K562 (cell line): Measurements from ENCODE around the gene U2SURP. TPM values are rescaled to one million over a fixed set of nuclear protein-coding genes. Genes with fewer than 3 reads are reported as not detected.

Experiments used
- ATAC-seq: fragments of 200-7000 bp; cut with Tn5 transposase; 3 replicates; pipeline ENCODE4 v1.9.1; 2020; ENCODE audit warnings: moderate library complexity
- BruUV-seq: library from RNA; stranded (reverse); fragments of 400-500 nt; replicated peaks from 2 replicates; lab custom pipeline; 2021; lab: Mats Ljungman, UMichigan
- CTCF ChIA-PET: fragments of 300-600 bp; formaldehyde crosslinking; extraction: SDS; loops from one replicate; lab custom pipeline; 2021; ENCODE audit warnings: low intra/inter-chr PET ratio; lab: Yijun Ruan, JAX
- POLR2A ChIA-PET: fragments of 300-600, 350-650 bp; sonication (Branson Sonifier 250); formaldehyde crosslinking; extraction: SDS; loops from one replicate; lab custom pipeline; 2021; ENCODE audit warnings: antibody characterized with exemption, inconsistent platforms; lab: Yijun Ruan, JAX
- DNase-seq, 4 experiments: peaks; one replicate each; pipeline versions ENCODE4 v3.0.0 to v3.0.0-alpha.2; 2011 to 2018; ENCODE audit warnings: low spot score in 3 of 4, mixed read lengths in 3 of 4; ENCODE audit errors: extremely low read depth in 1 of 4
- FAIRE-seq: peaks from 2 replicates; lab custom pipeline; 2011; peaks lifted over from hg19 to GRCh38; lab: Jason Lieb, UNC
- H2AFZ ChIP-seq: 2 replicates; pipeline ENCODE4 v1.6.0; 2011; ENCODE audit warnings: low read depth, low read length, control low read depth, inconsistent platforms
- H3K27ac ChIP-seq: fragments of 200-600 bp; 3 replicates; pipeline ENCODE4 v1.8.0; 2011; ENCODE audit warnings: low read depth, mild to moderate bottlenecking, control low read depth, inconsistent platforms, low read length, moderate library complexity, mixed read lengths; ENCODE audit errors: extremely low read depth
- H3K27me3 ChIP-seq, 2 experiments: fragments of 300-600 bp in 1 of 2; 2 replicates in 1 of 2; 3 replicates in 1 of 2; pipeline versions ENCODE4 v1.6.0 to v1.8.0; 2011; ENCODE audit warnings: inconsistent platforms in 2 of 2, low read length in 2 of 2, mild to moderate bottlenecking in 1 of 2, mixed read lengths in 1 of 2, moderate library complexity in 1 of 2; ENCODE audit not compliant: control insufficient read depth in 2 of 2, insufficient read depth in 2 of 2
- H3K36me3 ChIP-seq: fragments of 300-600 bp; 3 replicates; pipeline ENCODE4 v1.8.0; 2011; ENCODE audit warnings: mild to moderate bottlenecking, low read length, inconsistent platforms; ENCODE audit not compliant: control insufficient read depth, insufficient read depth
- H3K4me1 ChIP-seq, 2 experiments: fragments of 200-600 bp in 1 of 2; replicated peaks in 1 of 2; 2 replicates in 1 of 2; 3 replicates in 1 of 2; pipeline versions ENCODE4 v1.5.1 to v1.8.0; 2011; ENCODE audit warnings: inconsistent platforms in 2 of 2, low read length in 2 of 2, mild to moderate bottlenecking in 1 of 2, mixed read lengths in 1 of 2, moderate library complexity in 1 of 2; ENCODE audit not compliant: control insufficient read depth in 2 of 2, insufficient read depth in 2 of 2
- H3K4me2 ChIP-seq: 2 replicates; pipeline ENCODE4 v1.6.1; 2011; ENCODE audit warnings: low read length, control low read depth, inconsistent platforms, mixed read lengths; ENCODE audit not compliant: insufficient read depth
- H3K4me3 ChIP-seq: fragments of 200-600 bp; sonication (generic), shearing (Covaris generic); 2 replicates; pipeline ENCODE4 v1.5.1; 2016; ENCODE audit warnings: control low read depth, inconsistent platforms
- H3K79me2 ChIP-seq: fragments of 200-600 bp; 3 replicates; pipeline ENCODE4 v1.8.0; 2011; ENCODE audit warnings: low read length, inconsistent platforms; ENCODE audit not compliant: control insufficient read depth, insufficient read depth
- H3K9ac ChIP-seq, 2 experiments: 2 replicates each; pipeline versions ENCODE4 v1.6.0 to v1.6.1; 2011; ENCODE audit warnings: low read depth in 2 of 2, low read length in 2 of 2, control low read depth in 1 of 2, inconsistent platforms in 1 of 2, mild to moderate bottlenecking in 1 of 2, mixed read lengths in 1 of 2; ENCODE audit not compliant: insufficient read depth in 1 of 2
- H3K9me1 ChIP-seq: one replicate; pipeline ENCODE4 v1.6.0; 2011; ENCODE audit warnings: inconsistent platforms, mild to moderate bottlenecking, low read length, moderate library complexity; ENCODE audit not compliant: control insufficient read depth, insufficient read depth
- H3K9me3 ChIP-seq: replicated peaks from 2 replicates; pipeline ENCODE4 v1.5.1; 2011; ENCODE audit warnings: low read depth, low read length, inconsistent platforms; ENCODE audit not compliant: control insufficient read depth, insufficient read depth
- H4K20me1 ChIP-seq: replicated peaks from 2 replicates; pipeline ENCODE4 v1.6.1; 2011; ENCODE audit warnings: low read length, inconsistent platforms, mixed read lengths; ENCODE audit not compliant: control insufficient read depth, insufficient read depth
- FOXP1 ChIP-seq: sonication (generic); formaldehyde crosslinking; IDR thresholded peaks from 2 replicates; pipeline ENCODE4 v1.8.0; 2022; ENCODE audit warnings: mild to moderate bottlenecking, missing genetic modification reagents
- NONO ChIP-seq, 2 experiments: fragments of 200-400 bp in 1 of 2; fragments of 450-650 bp in 1 of 2; formaldehyde crosslinking in 1 of 2; IDR thresholded peaks; 2 replicates each; pipeline ENCODE4 v1.6.1; 2017; ENCODE audit warnings: low read depth in 2 of 2, mild to moderate bottlenecking in 2 of 2, moderate library complexity in 2 of 2, low read length in 1 of 2
- PCBP1 ChIP-seq: fragments of 200-400 bp; formaldehyde crosslinking; IDR thresholded peaks from 2 replicates; pipeline ENCODE4 v1.6.1; 2018; ENCODE audit warnings: mild to moderate bottlenecking, low read depth, low read length; ENCODE audit not compliant: poor library complexity, severe bottlenecking
- PHF20 ChIP-seq: fragments of 450-650 bp; IDR thresholded peaks from 2 replicates; pipeline ENCODE4 v1.6.1; 2018; ENCODE audit not compliant: partially characterized antibody
- POLR3A ChIP-seq: IDR thresholded peaks from 2 replicates; pipeline ENCODE4 v1.6.1; 2011; ENCODE audit warnings: borderline replicate concordance, mild to moderate bottlenecking, moderate library complexity; ENCODE audit not compliant: insufficient read length, insufficient read depth; ENCODE audit errors: extremely low read depth
- SOX6 ChIP-seq: fragments of 450-650 bp; IDR thresholded peaks from 2 replicates; pipeline ENCODE4 v1.6.1; 2014; ENCODE audit warnings: mild to moderate bottlenecking
- ZKSCAN3 ChIP-seq: fragments of 250-450 bp; sonication (Bioruptor Pico); IDR thresholded peaks from 2 replicates; pipeline ENCODE4 v1.4.0; 2020
- WGBS: fragments of 100-300 bp; shearing (Covaris generic); methylation state at CpG from one replicate; pipeline ENCODE4 v1.1.6; 2016; ENCODE audit warnings: low coverage, mixed read lengths; ENCODE audit not compliant: insufficient coverage; ENCODE audit errors: missing lambda C conversion rate; 5-methylcytosine and 5-hydroxymethylcytosine counted together
- in situ Hi-C: fragments of 300-500 bp; cut with MboI; formaldehyde crosslinking; loops from 4 replicates; pipeline ENCODE4 v1.15.0; 2018; ENCODE audit warnings: inconsistent platforms, mixed read lengths
- intact Hi-C: fragments of 100-400 bp; cut with micrococcal nuclease; formaldehyde crosslinking; loops from 2 replicates; pipeline ENCODE4 v1.14.2; 2022
- polyA plus RNA-seq, 8 experiments: library from polyadenylated mRNA; depleted of rRNA in 4 of 8; stranded (reverse) in 5 of 8; unstranded in 3 of 8; fragments of >200 nt; fragmentation: Nextera tagmentation in 2 of 8; fragmentation: Illumina TruSeq in 1 of 8; extraction: Ambion mirVana in 2 of 8; extraction: Trizol in 1 of 8; gene quantifications; 2 replicates each; pipeline versions ENCODE4 v1.2.1 to v1.2.3, GENCODE V29; 2011 to 2014; ENCODE audit warnings: inconsistent platforms in 1 of 8, missing spikeins in 1 of 8
- total RNA-seq, 7 experiments: library from RNA; depleted of rRNA in 6 of 7; stranded (reverse); fragments of >200 nt in 6 of 7; fragmentation: Illumina TruSeq in 2 of 7; extraction: Trizol in 2 of 7; gene quantifications; 2 replicates each; pipeline versions ENCODE4 v1.2.1 to v1.2.3, GENCODE V29; 2011 to 2021; ENCODE audit warnings: low replicate concordance in 1 of 7
- TF ChIP-seq, protein P1 (sequence below): sonication (generic); formaldehyde crosslinking; IDR thresholded peaks from 2 replicates; pipeline ENCODE4 v1.8.1; 2023; ENCODE audit warnings: mild to moderate bottlenecking, missing genetic modification reagents
- TF ChIP-seq, protein P2 (sequence below): sonication (generic); formaldehyde crosslinking; IDR thresholded peaks from 2 replicates; pipeline ENCODE4 v1.8.0; 2022; ENCODE audit warnings: mild to moderate bottlenecking, low read depth, missing genetic modification reagents
- TF ChIP-seq, protein P3 (sequence below): sonication (generic); formaldehyde crosslinking; IDR thresholded peaks from 2 replicates; pipeline ENCODE4 v1.8.0; 2022; ENCODE audit warnings: missing genetic modification reagents, mild to moderate bottlenecking, borderline replicate concordance

U2SURP gene
- total and polyA plus RNA-seq, 9 of the 15 experiments (the other 6 are each of a cell fraction or from before 2014, with no cell fraction given) = 128 to 322 (median 191) TPM

DNA sequence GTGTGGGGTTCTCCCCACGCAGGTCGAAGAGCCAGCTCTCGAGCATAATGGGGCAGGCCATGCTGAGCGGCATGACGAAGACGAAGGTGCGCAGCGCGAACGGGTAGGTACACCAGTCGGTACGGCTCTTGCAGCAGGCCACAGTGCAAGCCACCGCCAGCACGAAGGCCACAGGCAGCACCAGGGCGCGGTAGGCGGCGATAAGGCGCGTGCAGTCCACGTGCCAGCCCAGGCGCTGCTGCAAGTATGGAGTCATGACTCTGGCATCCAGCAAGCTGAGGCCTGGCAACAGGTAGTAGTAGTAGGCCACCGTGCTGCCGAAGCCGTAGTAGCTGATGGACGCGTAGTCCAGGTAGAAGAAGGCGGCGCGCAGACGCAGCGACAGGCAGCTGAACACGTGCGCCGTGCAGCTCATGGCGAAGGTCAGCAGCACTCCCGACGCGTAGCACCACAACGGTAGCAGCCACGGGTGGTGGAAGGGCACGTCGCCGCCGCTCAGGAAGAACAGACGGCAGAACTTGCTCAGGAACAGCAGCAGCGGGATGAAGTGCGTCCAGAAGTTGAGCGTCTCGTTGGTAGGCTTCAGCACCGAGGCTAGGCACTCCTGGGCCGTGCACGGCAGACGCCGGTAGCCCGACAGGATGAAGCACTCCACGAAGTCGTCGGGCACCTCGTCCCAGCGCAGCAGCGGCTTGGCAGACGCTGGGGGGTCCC lies 38.7 kb upstream of the U2SURP start:
- Histone ChIP-seq H3K27me3 (no peaks in the 10 kb centered on the region), H3K79me2 (no peaks in the 10 kb centered on the region), H3K4me2 (no peak overlapping the region), H3K9me1 (no peaks in the 10 kb centered on the region)
- no TSS peak for BruUV-seq
- TF ChIP-seq, protein P1, sequence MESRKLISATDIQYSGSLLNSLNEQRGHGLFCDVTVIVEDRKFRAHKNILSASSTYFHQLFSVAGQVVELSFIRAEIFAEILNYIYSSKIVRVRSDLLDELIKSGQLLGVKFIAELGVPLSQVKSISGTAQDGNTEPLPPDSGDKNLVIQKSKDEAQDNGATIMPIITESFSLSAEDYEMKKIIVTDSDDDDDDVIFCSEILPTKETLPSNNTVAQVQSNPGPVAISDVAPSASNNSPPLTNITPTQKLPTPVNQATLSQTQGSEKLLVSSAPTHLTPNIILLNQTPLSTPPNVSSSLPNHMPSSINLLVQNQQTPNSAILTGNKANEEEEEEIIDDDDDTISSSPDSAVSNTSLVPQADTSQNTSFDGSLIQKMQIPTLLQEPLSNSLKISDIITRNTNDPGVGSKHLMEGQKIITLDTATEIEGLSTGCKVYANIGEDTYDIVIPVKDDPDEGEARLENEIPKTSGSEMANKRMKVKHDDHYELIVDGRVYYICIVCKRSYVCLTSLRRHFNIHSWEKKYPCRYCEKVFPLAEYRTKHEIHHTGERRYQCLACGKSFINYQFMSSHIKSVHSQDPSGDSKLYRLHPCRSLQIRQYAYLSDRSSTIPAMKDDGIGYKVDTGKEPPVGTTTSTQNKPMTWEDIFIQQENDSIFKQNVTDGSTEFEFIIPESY = peak; percentile 87; the same call in 1 of the 2 replicates
- TF ChIP-seq FOXP1 (CRISPR knock-in tag) = no peak
- TF ChIP-seq PCBP1 = peak; percentile 12
- no peak for TF ChIP-seq SOX6
- no peak for TF ChIP-seq PHF20
- TF ChIP-seq, protein P2, sequence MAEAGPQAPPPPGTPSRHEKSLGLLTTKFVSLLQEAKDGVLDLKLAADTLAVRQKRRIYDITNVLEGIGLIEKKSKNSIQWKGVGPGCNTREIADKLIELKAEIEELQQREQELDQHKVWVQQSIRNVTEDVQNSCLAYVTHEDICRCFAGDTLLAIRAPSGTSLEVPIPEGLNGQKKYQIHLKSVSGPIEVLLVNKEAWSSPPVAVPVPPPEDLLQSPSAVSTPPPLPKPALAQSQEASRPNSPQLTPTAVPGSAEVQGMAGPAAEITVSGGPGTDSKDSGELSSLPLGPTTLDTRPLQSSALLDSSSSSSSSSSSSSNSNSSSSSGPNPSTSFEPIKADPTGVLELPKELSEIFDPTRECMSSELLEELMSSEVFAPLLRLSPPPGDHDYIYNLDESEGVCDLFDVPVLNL = 0 out of 2 replicates have a peak, but pooled peaks have one; percentile 31
- no peak for TF ChIP-seq NONO (IDR thresholded peaks at IDR 0.05; ENCODE audit: low read depth in 2 of 2, low read length in 1 of 2)
- TF ChIP-seq POLR3A = no peak
- no peak for TF ChIP-seq ZKSCAN3
- TF ChIP-seq, protein P3, sequence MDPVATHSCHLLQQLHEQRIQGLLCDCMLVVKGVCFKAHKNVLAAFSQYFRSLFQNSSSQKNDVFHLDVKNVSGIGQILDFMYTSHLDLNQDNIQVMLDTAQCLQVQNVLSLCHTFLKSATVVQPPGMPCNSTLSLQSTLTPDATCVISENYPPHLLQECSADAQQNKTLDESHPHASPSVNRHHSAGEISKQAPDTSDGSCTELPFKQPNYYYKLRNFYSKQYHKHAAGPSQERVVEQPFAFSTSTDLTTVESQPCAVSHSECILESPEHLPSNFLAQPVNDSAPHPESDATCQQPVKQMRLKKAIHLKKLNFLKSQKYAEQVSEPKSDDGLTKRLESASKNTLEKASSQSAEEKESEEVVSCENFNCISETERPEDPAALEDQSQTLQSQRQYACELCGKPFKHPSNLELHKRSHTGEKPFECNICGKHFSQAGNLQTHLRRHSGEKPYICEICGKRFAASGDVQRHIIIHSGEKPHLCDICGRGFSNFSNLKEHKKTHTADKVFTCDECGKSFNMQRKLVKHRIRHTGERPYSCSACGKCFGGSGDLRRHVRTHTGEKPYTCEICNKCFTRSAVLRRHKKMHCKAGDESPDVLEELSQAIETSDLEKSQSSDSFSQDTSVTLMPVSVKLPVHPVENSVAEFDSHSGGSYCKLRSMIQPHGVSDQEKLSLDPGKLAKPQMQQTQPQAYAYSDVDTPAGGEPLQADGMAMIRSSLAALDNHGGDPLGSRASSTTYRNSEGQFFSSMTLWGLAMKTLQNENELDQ (CRISPR knock-in tag) = no peak
- TF ChIP-seq, all 486 proteins: peak for 3
- no peak for FAIRE-seq
- H3K4me1 ChIP-seq = peaks cover 10 to 23% of the 10 kb centered on the region in 2 experiments; a peak in 4 of 5 replicates
- no peak overlapping the region for H2AFZ ChIP-seq
- no peak overlapping the region for H3K27ac ChIP-seq
- no peak for DNase-seq
- no peaks in the 10 kb centered on the region for H3K36me3 ChIP-seq
- ChIA-PET CTCF (no interaction called here), POLR2A (interaction anchor here (0.6 to 1.8 kb wide), 4 partner anchors 9 to 106 kb away, joined by 3 to 6 read pairs (median 4); no protein-coding TSS in a partner anchor)
- H4K20me1 ChIP-seq = no peaks in the 10 kb centered on the region
- in situ Hi-C loops = no loop called here
- H3K4me3 ChIP-seq = no peak overlapping the region
- H3K9ac ChIP-seq = peak overlapping the region in 1 of 2 experiments; percentile 93; a peak in 1 of 4 replicates
- no peak for ATAC-seq
- intact Hi-C loops = no loop called here
- WGBS = 97% methylated on average over 47 of the region's 63 CpGs
- peaks cover 2% of the 10 kb centered on the region; the same call in 1 of the 2 replicates for H3K9me3 ChIP-seq
